Left lung (tissue), 10 donors: ENCODE results near the gene CTXND1. TPM values are rescaled to one million over a fixed set of nuclear protein-coding genes. Genes with fewer than 3 reads are reported as not detected.

Experiments
- ATAC-seq: fragments of 200-7000 bp; cut with Tn5 transposase; one replicate; pipeline ENCODE4 v1.9.1; 2020; ENCODE audit warnings: moderate library complexity
- DNase-seq, 4 donors: peaks; one replicate each; pipeline ENCODE4 v3.0.0-alpha.2; 2013 to 2020
- H3K27ac ChIP-seq, 2 donors: fragments of 200-600 bp; sonication (generic) in 1 of 2; one replicate each; pipeline versions ENCODE4 v1.5.0 to v1.8.0; 2020 to 2021
- H3K27me3 ChIP-seq, 2 donors: fragments of 200-600 bp; sonication (generic) in 1 of 2; one replicate each; pipeline versions ENCODE4 v1.5.0 to v1.8.0; 2020 to 2021
- H3K36me3 ChIP-seq, 2 donors: fragments of 200-600 bp; sonication (generic) in 1 of 2; one replicate each; pipeline versions ENCODE4 v1.5.0 to v1.8.0; 2020 to 2021
- H3K4me1 ChIP-seq, 2 donors: fragments of 200-600 bp; one replicate each; pipeline ENCODE4 v1.8.0; 2021
- H3K4me3 ChIP-seq, 2 donors: fragments of 200-600 bp; sonication (generic) in 1 of 2; one replicate each; pipeline versions ENCODE4 v1.5.0 to v1.8.0; 2020 to 2021; ENCODE audit warnings: mild to moderate bottlenecking in 1 of 2
- H3K9me3 ChIP-seq, 2 donors: fragments of 200-600 bp; sonication (generic) in 1 of 2; one replicate each; pipeline versions ENCODE4 v1.5.0 to v1.8.0; 2020 to 2021
- intact Hi-C, 2 donors: fragments of 100-400 bp; cut with DNase I; formaldehyde crosslinking; loops; one replicate each; pipeline versions ENCODE4 v1.11.2 to v1.14.2; 2022
- polyA plus RNA-seq, 6 donors: library from polyadenylated mRNA; unstranded; fragments of 120-200 nt; gene quantifications; one replicate each; pipeline ENCODE4 v1.2.1, GENCODE V29; 2013; ENCODE audit not compliant: insufficient read length in 6 of 6
- total RNA-seq, 2 donors: library from RNA; stranded (reverse); fragmentation: NEBNext Ultra II Directional; extraction: Animal tissue kit (Norgen Biotek cat#: 25700); gene quantifications; one replicate each; pipeline ENCODE4 v1.2.1, GENCODE V29; 2021
- TF ChIP-seq, protein P1 (sequence below), 2 donors: fragments of 200-600 bp; sonication (generic) in 1 of 2; IDR thresholded peaks; one replicate each; pipeline versions ENCODE4 v1.5.0 to v1.8.0; 2021; ENCODE audit warnings: antibody characterized with exemption in 2 of 2
- donor health status: DM: no; HTN: yes; CAD: no.
- donor health status: DM: no; HTN: no; CAD: no.

CTXND1 gene
- total and polyA plus RNA-seq, 8 donors = 0.47 to 32.9 (median 23.1) TPM

DNA sequence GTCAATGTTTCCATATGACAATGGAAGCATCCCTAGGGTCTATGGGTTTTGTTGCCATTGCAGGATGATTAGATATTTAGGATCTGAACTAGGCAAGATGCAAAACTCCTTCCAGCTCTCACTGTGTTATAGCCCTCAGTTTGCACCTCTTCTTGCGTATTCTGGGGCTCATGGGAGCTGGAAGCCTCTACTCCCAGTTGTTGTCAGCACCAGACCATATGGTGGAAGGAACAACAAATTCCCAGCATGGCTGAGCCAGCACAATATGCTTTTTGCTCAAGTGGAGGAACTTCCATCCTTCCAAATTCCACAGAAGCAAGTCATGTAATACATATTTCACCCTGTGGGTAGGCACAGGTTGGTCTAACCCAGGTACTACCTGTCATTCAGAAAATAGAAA, 18.5 kb upstream of the CTXND1 start:
- no peaks in the 10 kb centered on the region for H3K36me3 ChIP-seq
- H3K4me3 ChIP-seq = no peak overlapping the region
- H3K27me3 ChIP-seq = peaks cover 0 to 24% of the 10 kb centered on the region in 2 donors
- DNase-seq = no peak
- TF ChIP-seq, protein P1, sequence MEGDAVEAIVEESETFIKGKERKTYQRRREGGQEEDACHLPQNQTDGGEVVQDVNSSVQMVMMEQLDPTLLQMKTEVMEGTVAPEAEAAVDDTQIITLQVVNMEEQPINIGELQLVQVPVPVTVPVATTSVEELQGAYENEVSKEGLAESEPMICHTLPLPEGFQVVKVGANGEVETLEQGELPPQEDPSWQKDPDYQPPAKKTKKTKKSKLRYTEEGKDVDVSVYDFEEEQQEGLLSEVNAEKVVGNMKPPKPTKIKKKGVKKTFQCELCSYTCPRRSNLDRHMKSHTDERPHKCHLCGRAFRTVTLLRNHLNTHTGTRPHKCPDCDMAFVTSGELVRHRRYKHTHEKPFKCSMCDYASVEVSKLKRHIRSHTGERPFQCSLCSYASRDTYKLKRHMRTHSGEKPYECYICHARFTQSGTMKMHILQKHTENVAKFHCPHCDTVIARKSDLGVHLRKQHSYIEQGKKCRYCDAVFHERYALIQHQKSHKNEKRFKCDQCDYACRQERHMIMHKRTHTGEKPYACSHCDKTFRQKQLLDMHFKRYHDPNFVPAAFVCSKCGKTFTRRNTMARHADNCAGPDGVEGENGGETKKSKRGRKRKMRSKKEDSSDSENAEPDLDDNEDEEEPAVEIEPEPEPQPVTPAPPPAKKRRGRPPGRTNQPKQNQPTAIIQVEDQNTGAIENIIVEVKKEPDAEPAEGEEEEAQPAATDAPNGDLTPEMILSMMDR (IDR thresholded peaks at IDR 0.05) = no peak
- ATAC-seq = no peak
- H3K4me1 ChIP-seq = no peaks in the 10 kb centered on the region
- no peaks in the 10 kb centered on the region for H3K9me3 ChIP-seq
- intact Hi-C loops = no loop called here
- no peak overlapping the region for H3K27ac ChIP-seq

DNA sequence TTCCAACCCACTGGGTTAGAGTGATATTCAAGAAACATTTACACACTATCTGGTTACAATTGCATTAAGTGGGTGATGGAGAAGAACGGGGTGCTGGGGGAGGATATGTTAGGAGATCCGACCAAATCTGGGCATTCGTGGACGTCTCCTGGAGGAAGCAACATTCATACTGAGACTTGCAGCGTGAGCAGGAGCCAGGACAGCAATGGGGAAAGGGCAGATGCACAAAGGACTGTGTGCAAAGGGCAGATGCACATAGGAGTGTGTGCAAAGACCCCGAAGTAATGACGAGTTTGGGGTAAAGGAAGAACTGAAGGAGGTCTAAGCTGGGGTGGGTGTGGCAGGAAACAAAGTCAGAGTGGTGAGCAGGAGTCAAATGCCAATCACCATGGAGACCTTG, 16.1 kb upstream of the CTXND1 start:
- DNase-seq = no peak
- intact Hi-C loops = no loop called here
- Histone ChIP-seq H3K27ac (no peak overlapping the region), H3K4me1 (no peaks in the 10 kb centered on the region), H3K9me3 (no peaks in the 10 kb centered on the region), H3K36me3 (no peaks in the 10 kb centered on the region), H3K27me3 (peaks cover 0 to 24% of the 10 kb centered on the region in 2 donors), H3K4me3 (no peak overlapping the region)
- TF ChIP-seq, protein P1 (IDR thresholded peaks at IDR 0.05) = no peak
- no peak for ATAC-seq

DNA sequence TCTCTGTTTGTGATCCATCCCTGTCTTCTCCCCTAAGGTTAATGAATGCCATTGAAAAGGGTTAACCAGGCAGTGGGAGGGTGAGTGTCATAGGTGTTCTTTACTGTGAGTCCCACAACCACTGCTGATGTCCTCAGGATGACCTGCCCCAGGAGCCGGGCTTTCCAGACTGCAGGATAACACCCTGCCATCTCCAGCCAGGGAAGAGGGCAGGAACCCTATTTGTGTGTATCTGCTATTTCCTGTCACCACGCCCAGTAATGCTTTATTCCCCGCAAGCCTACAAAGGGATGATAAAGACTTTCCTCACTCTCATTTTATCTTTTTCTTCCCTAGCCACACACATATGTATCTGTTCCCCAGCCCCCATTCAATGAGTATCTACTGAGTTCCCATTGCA, 15.6 kb upstream of the CTXND1 start:
- H3K4me3 ChIP-seq = no peak overlapping the region
- no peak overlapping the region for H3K27ac ChIP-seq
- H3K27me3 ChIP-seq = peaks cover 0 to 24% of the 10 kb centered on the region in 2 donors
- no peak for ATAC-seq
- H3K9me3 ChIP-seq = no peaks in the 10 kb centered on the region
- intact Hi-C loops = no loop called here
- no peaks in the 10 kb centered on the region for H3K4me1 ChIP-seq
- DNase-seq = no peak
- TF ChIP-seq, protein P1 (IDR thresholded peaks at IDR 0.05) = no peak
- no peaks in the 10 kb centered on the region for H3K36me3 ChIP-seq

DNA sequence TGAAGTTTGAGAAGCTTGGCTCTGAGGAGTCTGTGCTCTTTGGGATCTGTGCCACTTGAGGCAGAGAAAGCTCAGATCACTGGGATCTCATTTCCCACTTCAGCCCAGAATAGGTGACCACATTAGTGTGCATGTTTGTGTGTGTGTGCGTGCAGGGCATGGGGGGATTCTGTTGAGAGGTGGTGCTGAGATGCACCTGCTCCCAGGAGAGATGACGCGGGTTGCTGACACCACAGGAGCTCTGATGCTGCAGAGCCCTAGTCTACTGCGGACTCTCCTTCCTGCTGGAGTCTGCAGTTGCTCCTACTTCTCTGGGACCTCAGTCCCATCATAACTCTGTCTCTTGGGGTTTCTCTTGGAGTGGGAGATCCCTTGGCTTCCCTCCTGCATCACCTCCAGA, 14.7 kb upstream of the CTXND1 start:
- Histone ChIP-seq H3K36me3 (no peaks in the 10 kb centered on the region), H3K4me3 (no peak overlapping the region), H3K27me3 (peaks cover 0 to 28% of the 10 kb centered on the region in 2 donors), H3K27ac (no peak overlapping the region), H3K9me3 (no peaks in the 10 kb centered on the region), H3K4me1 (no peaks in the 10 kb centered on the region)
- intact Hi-C loops = no loop called here
- ATAC-seq = no peak
- TF ChIP-seq, protein P1 (IDR thresholded peaks at IDR 0.05) = no peak
- DNase-seq = no peak

DNA sequence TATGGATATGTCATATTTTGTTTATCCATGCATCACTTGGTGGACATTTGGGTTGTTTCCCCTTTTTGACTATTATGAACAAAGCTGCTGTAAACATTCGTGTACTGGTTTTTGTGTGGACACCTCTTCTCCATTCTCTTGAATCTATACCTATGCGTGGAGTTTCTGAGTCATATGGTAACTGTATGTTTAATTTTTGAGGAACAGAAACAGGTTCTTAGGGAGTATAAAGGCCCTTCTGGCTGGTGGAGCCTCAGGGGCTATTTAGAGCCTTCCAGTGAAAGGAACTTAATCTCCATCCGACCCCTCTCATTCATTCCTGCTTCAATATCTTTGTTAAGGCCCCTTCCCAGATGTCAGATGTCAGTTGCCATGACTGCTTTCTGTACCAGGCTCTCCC, 14.1 kb upstream of the CTXND1 start:
- intact Hi-C loops = no loop called here
- DNase-seq = no peak
- Histone ChIP-seq H3K9me3 (no peaks in the 10 kb centered on the region), H3K27ac (no peak overlapping the region), H3K27me3 (peaks cover 0 to 32% of the 10 kb centered on the region in 2 donors), H3K4me1 (no peaks in the 10 kb centered on the region), H3K36me3 (no peaks in the 10 kb centered on the region), H3K4me3 (no peak overlapping the region)
- TF ChIP-seq, protein P1 (IDR thresholded peaks at IDR 0.05) = no peak
- no peak for ATAC-seq
